Activated T-helper 17 cell treated with anti-CD3 and anti-CD28 coated beads, Interleukin-2, amount 50 U/mL, for 72 hours (primary cell): ENCODE data around the gene OR1M1. TPM values are rescaled to one million over a fixed set of nuclear protein-coding genes. Genes with fewer than 3 reads are reported as not detected.
"Not testable (repeated sequence)": the region's sequence is repeated elsewhere in the genome, so short reads cannot be mapped to it uniquely, and the experiment has no call there.

ENCODE experiments used
- ATAC-seq: fragments of 150-1000 bp; cut with Tn5 transposase; replicated peaks from 2 replicates; pipeline ENCODE4 v1.10.0; 2021; ENCODE audit warnings: mild to moderate bottlenecking, moderate library complexity
- H3K27ac Mint-ChIP-seq: one replicate; pipeline ENCODE4 v1.8.0; 2022; ENCODE audit warnings: mixed read lengths
- H3K27me3 Mint-ChIP-seq: one replicate; pipeline ENCODE4 v1.8.0; 2022; ENCODE audit warnings: mixed read lengths
- H3K36me3 Mint-ChIP-seq: one replicate; pipeline ENCODE4 v1.8.0; 2022; ENCODE audit warnings: low read depth, mild to moderate bottlenecking, mixed read lengths
- H3K4me1 Mint-ChIP-seq: one replicate; pipeline ENCODE4 v1.8.0; 2022; ENCODE audit warnings: mixed read lengths
- H3K4me3 Mint-ChIP-seq: one replicate; pipeline ENCODE4 v1.8.0; 2022; ENCODE audit warnings: mild to moderate bottlenecking, mixed read lengths
- H3K9me3 Mint-ChIP-seq: one replicate; pipeline ENCODE4 v1.8.0; 2022; ENCODE audit warnings: mixed read lengths
- total RNA-seq, 2 donors: library from RNA; stranded (reverse); gene quantifications; one replicate each; pipeline ENCODE4 v1.2.3, GENCODE V29; 2022

The OR1M1 gene
- total RNA-seq, 2 donors from 2014 or later: not detected

DNA sequence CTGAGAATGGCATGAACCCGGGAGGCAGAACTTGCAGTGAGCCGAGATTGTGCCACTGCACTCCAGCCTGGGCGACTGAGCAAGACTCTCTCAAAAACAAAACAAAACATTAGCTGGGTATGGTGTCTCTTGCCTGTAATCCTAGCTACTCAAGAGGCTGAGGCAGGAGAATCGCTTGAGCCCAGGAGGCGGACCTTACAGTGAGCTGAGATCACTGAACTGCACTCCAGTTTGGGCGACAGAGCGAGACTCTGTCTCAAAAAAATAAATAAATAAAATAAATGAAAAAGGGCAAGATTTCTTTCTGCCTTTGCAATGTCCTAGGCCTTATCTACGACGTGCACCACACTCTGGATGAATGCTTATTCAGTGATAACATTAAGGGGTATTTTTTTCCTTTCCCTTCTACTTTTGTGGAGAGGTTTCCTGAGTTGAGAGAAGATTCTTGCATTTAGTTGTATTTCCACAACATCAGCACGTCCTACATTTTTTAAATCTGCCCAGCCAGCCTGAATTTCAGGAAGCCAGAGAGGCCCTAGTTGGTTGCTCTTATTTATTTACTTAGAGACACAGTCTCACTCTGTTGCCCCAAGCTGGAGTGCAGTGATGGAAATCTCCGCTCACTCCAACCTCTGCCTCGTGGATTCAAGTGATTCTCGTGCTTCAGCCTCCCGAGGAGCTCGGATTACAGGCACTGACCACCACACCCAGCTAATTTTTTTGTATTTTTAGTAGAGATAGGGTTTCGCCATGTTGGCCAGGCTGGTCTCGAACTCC lies 26.1 kb upstream of the OR1M1 start:
- Mint-ChIP-seq H3K4me3 (no peak overlapping the region), H3K4me1 (no peaks in the 10 kb centered on the region), H3K36me3 (no peaks in the 10 kb centered on the region), H3K27me3 (peaks cover 3% of the 10 kb centered on the region), H3K9me3 (no peaks in the 10 kb centered on the region), H3K27ac (no peak overlapping the region)
- ATAC-seq: no peak

DNA sequence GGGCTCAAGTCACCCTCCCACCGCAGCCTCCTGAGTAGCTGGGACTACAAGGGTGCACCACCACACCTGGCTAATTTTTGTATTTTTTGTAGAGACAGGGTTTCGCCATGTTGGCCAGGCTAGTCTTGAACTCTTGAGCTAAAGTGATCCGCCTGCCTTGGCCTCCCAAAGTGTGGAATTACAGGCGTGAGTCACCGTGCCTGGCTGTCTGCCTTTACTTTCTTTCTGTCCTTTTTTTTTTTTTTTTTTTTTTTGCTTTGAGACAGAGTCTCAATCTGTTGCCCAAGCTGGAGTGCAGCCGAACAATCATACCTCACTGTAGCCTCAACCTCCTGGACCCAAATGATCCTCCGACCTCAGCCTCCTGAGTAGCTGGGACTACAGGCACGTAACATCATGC lies 25.0 kb upstream of the OR1M1 start:
- Mint-ChIP-seq H3K27me3 (peaks cover 3% of the 10 kb centered on the region), H3K4me3 (no peak overlapping the region), H3K27ac (no peak overlapping the region), H3K9me3 (no peaks in the 10 kb centered on the region), H3K4me1 (no peaks in the 10 kb centered on the region), H3K36me3 (no peaks in the 10 kb centered on the region)
- no peak for ATAC-seq

DNA sequence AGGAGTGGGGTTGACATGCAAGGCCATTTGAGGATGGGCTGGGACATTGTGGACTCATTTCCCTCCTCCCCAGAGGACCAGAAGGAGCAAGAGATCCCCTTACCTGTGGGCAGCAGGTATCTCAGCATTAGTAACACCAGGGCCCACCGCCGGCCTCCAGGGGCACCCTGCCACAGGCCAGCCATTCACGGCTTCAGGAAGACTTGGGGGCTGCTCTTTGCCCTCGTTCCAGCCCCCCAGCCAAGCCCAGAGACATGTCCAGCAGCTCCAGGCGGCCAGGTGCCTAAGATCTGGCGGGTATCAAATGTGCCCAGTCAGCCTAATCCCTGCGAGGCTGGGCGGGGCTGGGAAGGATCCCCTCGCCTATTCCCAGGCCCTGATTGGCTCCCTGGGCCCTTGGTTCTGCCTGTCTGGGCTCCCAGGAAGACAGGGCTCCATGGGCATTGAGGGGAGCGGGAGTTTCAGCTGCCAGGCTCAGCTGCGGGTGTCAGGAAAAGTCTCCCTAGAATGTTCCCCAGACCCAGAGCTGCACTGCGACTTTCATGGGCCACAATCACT lies 21.3 kb upstream of the OR1M1 start:
- no peaks in the 10 kb centered on the region for H3K27me3 Mint-ChIP-seq
- H3K36me3 Mint-ChIP-seq: no peaks in the 10 kb centered on the region
- no peak for ATAC-seq
- no peak overlapping the region for H3K27ac Mint-ChIP-seq
- no peaks in the 10 kb centered on the region for H3K4me1 Mint-ChIP-seq
- no peak overlapping the region for H3K4me3 Mint-ChIP-seq
- H3K9me3 Mint-ChIP-seq: no peaks in the 10 kb centered on the region

DNA sequence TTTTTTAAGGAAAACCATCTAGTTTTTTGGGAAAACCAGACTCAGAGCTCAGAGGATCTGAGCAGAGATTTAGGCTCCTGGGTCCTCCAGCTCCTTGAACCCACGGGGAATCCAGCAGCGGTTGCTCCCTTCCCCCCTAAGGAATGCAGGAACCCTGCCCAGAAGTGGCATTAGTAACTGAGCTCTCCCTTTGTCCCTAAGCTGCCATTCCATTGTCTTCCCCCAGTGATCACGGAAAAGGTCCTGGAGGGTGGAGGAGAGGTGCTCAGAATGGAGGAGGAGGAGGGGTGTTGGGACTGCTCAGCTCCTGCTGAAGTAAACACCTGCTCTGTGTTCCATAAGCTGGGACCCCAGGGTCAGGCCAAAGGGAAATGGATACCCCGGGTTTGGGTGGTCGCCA lies 16.8 kb upstream of the OR1M1 start:
- Mint-ChIP-seq H3K9me3 (no peaks in the 10 kb centered on the region), H3K4me3 (no peak overlapping the region), H3K36me3 (no peaks in the 10 kb centered on the region), H3K27ac (no peak overlapping the region), H3K4me1 (no peaks in the 10 kb centered on the region), H3K27me3 (no peaks in the 10 kb centered on the region)
- no peak for ATAC-seq

DNA sequence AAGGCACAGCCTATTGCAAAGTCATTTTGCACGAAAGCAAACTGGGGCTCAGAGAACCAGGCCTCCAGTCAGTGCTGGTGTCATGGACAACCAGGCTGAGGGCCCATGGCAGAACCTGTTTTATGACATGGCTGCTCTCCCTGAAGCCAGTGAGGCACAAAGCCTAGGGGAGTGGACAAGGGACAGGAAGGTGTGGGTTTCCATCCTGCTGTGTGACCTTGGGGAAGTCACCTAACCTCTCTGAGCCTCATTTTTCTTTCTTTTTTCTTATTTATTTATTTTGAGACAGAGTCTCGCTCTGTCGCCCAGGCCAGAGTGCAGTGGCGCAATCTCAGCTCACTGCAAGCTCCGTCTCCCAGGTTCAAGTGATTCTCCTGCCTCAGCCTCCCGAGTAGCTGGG lies 15.1 kb upstream of the OR1M1 start:
- not testable (repeated sequence) for H3K27ac Mint-ChIP-seq, H3K4me3 Mint-ChIP-seq, H3K27me3 Mint-ChIP-seq, H3K36me3 Mint-ChIP-seq, H3K4me1 Mint-ChIP-seq, H3K9me3 Mint-ChIP-seq, ATAC-seq

DNA sequence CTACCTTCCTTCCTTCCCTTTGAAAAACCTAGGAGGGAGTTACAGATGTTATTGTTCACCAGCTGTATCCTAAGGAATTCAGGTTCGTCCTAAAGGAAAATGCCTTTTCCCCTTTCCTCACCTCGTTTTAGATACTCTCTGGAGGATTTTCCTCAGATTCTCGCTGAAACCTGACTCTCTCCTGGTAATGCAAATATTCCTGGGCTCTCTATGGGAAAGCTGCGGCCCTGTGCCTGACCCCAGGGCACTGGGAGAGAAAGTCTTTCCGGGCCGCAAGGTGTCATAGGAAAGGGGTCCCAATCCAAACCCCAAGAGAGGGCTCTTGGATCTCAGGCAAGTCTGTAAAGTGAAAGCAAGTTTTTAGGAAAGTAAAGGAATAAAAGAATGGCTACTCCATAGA lies 13.1 kb upstream of the OR1M1 start:
- no peaks in the 10 kb centered on the region for H3K36me3 Mint-ChIP-seq
- no peak overlapping the region for H3K27ac Mint-ChIP-seq
- ATAC-seq: no peak
- no peaks in the 10 kb centered on the region for H3K27me3 Mint-ChIP-seq
- no peaks in the 10 kb centered on the region for H3K9me3 Mint-ChIP-seq
- no peaks in the 10 kb centered on the region for H3K4me1 Mint-ChIP-seq
- H3K4me3 Mint-ChIP-seq: no peak overlapping the region

DNA sequence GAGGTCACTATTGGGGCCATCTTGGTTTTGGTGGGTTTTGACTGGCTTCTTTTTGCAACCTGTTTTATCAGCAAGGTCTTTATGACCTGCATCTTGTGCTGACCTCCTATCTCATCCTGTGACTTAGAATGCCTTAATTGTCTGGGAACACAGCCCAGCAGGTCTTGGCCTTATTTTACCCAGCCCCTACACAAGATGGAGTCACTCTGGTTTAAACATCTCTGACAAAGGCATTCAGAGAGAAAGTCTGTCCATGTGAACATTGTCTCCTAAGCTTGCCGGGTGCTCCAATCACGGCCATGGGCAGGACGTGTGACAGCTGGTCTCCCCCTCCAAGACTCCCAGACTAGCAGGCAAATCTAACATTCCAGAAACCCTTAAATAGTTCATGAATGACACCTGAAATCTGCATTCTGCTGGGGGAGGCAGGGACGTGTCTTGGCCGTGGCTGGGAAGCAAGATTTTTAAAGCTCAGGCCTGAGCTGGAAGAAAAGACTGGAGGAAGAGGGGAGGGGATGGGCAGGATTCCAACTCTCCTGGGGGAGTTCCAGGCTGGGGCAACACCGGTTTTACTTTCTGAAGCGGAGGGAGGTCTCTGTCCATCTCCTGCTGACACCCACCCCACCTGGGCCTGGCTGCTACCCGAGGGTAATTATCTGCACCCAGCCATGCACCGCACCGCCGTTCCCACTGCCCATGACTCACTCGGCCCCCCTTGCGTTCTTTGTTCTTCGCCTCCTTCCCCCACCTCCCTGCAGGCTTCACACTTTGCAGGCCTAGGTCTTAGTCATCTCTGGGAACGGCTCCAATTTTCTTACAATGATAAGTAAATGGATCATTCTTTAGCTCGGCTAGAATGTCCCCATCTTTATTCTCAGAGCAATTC lies 11.6 kb upstream of the OR1M1 start:
- H3K27ac Mint-ChIP-seq: no peak overlapping the region
- H3K4me3 Mint-ChIP-seq: no peak overlapping the region
- H3K4me1 Mint-ChIP-seq: no peaks in the 10 kb centered on the region
- no peaks in the 10 kb centered on the region for H3K36me3 Mint-ChIP-seq
- H3K9me3 Mint-ChIP-seq: no peaks in the 10 kb centered on the region
- no peaks in the 10 kb centered on the region for H3K27me3 Mint-ChIP-seq
- no peak for ATAC-seq

DNA sequence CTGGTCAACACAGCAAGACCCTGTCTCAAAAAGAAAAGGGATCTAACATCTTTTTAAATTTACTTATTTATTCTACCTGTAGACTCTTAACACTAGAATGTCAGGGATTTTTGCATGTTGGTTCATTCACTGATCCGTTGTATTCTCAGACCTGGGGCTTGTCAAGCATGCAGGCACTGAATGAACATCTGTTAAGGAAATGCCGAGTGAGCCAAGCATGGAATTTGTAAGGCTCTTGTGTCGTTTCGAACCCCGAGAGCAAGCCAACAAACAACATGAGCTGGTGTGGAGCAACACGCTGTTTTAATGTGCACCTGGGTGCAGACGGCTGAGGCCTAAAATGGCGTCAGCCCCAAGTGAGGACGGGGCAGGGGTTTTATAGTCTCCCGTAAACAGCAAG lies 10.0 kb upstream of the OR1M1 start:
- Mint-ChIP-seq H3K4me3 (no peak overlapping the region), H3K4me1 (no peaks in the 10 kb centered on the region), H3K27ac (no peak overlapping the region), H3K27me3 (no peaks in the 10 kb centered on the region), H3K36me3 (no peaks in the 10 kb centered on the region), H3K9me3 (no peaks in the 10 kb centered on the region)
- ATAC-seq: no peak

DNA sequence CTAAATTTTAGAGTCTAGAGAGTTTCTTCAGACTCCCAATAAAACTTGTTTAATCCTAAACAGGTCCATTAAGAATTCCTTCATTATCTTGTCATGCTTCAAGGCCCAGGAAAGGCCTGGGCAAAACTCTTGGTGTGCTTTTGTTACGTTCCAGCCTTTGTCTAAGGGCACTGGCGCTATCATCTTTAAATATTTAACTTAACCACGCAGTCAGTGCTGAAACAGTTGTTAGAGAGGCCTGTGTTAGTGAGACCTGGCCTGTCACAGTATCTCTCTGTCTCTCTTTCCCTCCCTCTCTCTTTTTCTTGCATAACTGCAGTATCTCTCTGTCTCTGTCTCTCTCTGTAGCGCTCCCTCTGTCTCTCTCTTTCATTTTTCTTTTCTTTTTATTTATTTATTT lies 8.2 kb upstream of the OR1M1 start:
- Mint-ChIP-seq H3K9me3 (no peaks in the 10 kb centered on the region), H3K27me3 (no peaks in the 10 kb centered on the region), H3K27ac (no peak overlapping the region), H3K36me3 (no peaks in the 10 kb centered on the region), H3K4me1 (no peaks in the 10 kb centered on the region), H3K4me3 (no peak overlapping the region)
- ATAC-seq: no peak

DNA sequence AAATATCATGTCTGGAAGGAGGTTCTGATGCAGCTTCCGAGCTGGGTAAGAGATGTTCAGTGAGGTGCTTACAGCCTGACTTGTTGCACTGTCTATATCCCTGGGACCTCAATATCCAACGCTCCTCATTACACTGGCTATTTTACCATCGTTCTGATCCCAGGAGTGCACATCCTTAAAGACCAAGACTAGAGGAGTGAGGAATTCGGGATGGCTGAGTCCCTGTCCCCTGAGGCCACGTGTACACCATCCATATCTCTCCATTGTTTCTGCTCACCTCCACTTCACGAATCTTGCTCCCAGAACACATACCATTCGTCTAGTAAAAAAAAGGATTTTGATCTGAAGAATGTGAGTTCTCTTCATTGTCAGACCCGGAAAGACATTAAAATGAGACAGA lies 20.5 kb downstream of the OR1M1 start, which contains the start of gene OR7G2:
Gene OR7G2 (minus strand): TSS at position 101 of the 400 bp plus-strand sequence. CDS start 4,232 bp downstream, outside the sequence.
- ATAC-seq: no peak
- no peaks in the 10 kb centered on the region for H3K4me1 Mint-ChIP-seq

DNA sequence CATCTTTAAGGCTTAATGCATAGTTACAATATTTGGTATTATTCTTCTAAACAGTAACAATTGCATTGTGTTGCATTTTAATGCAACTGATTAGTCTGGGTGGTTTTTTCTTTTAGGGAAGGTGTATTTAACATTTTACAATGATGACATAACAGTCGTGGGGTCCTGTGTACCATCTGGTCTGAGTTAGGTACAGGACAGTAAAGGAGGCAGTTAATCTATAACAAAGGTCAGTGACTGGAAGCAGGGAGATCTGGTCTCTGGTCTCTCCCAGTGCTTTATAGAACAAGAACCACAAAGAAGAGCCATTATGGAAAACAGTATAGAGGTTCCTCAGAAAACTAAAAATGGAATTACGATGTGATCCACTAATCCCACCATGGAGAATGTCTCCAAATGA lies 23.1 kb downstream of the OR1M1 start:
- Mint-ChIP-seq H3K27ac (no peak overlapping the region), H3K27me3 (peaks cover 18% of the 10 kb centered on the region), H3K4me3 (no peak overlapping the region), H3K9me3 (no peaks in the 10 kb centered on the region), H3K4me1 (no peaks in the 10 kb centered on the region), H3K36me3 (no peaks in the 10 kb centered on the region)
- no peak for ATAC-seq

More for the DNA sequence above, 20.5 kb downstream of the OR1M1 start, which contains the start of gene OR7G2:
- no peaks in the 10 kb centered on the region for H3K9me3 Mint-ChIP-seq
- H3K36me3 Mint-ChIP-seq: no peaks in the 10 kb centered on the region
- no peak within 1 kb of the TSS for H3K27ac Mint-ChIP-seq
- H3K27me3 Mint-ChIP-seq: peaks cover 19% of the 10 kb centered on the region
- no peak within 1 kb of the TSS for H3K4me3 Mint-ChIP-seq

DNA sequence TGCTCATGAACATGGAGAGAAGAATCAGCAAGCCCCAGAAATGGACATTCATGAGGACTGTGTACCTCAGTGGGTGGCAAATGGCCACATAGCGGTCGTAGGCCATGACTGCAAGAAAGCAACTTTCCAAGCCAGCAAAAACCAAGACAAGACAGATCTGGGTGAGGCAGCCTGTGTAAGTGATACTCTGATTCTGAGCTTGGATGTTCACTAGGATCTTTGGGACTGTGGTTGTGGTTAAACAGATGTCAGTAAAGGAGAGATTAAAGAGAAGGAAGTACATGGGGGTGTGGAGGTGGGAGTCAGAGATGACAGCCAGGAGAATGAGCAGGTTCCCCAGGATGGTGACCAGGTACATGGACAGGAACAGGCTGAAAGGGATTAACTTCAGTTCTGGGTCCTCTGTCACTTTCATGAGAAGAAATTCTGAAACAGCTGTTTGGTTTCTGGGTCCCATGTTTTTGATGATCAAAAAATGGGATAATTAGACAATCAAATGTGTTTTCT lies 28.5 kb downstream of the OR1M1 start, which contains the start of gene OR7G1:
Gene OR7G1 (minus strand): TSS at position 457 of the 507 bp plus-strand sequence. CDS start 0 bp downstream, at position 457.
- H3K4me3 Mint-ChIP-seq: no peak within 1 kb of the TSS
- no peak for ATAC-seq
- no peaks in the 10 kb centered on the region for H3K4me1 Mint-ChIP-seq
- H3K36me3 Mint-ChIP-seq: no peaks in the 10 kb centered on the region
- H3K9me3 Mint-ChIP-seq: no peaks in the 10 kb centered on the region
- H3K27me3 Mint-ChIP-seq: peaks cover 18% of the 10 kb centered on the region
- H3K27ac Mint-ChIP-seq: no peak within 1 kb of the TSS

DNA sequence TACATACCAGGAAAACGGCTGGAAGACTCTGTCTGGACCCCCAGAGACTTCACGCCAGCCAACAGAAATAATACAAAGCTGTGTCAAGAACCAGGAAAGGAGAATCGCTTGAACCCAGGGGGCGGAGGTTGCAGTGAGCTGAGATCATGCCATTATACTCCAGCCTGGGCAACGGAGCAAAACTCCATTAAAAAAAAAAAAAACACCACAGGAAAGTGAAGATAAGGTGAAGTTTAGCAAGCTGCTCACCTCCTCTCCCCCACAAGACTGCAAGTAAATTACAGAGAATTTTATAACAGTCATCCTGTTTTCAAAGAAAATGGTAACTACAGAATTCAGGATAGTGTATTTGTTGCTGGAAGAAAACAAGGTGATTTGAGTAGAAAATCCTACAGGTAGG lies 29.7 kb downstream of the OR1M1 start:
- ATAC-seq: no peak
- H3K4me1 Mint-ChIP-seq: no peaks in the 10 kb centered on the region
- H3K36me3 Mint-ChIP-seq: no peaks in the 10 kb centered on the region
- H3K27me3 Mint-ChIP-seq: peaks cover 18% of the 10 kb centered on the region
- no peak overlapping the region for H3K4me3 Mint-ChIP-seq
- no peak overlapping the region for H3K27ac Mint-ChIP-seq
- H3K9me3 Mint-ChIP-seq: no peaks in the 10 kb centered on the region

DNA sequence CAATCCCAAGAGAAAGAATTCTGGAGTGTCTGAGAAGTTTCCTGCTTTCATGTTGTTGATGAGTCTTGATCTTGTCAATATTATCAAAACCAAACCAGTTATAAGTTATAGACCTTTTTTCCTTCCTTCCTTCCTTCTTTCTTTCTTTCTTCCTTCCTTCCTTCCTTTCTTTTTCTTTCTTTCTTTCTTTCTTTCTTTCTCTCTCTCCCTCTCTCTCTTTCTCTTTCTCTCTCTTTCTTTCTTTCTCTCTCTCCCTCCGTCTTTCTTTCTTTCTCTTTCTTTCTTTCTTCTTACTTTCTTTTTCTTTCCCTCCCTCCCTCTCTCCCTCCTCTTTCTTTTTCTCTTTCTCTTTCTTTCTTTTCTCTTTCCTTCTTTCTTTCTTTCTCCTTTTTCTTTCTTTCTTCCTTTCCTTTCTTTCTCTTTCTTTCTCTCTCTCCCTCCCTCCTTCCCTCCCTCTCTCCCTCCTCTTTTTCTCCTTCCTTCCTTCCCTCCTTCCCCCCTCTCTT lies 40.1 kb downstream of the OR1M1 start, which contains the start of gene OR7G3:
Gene OR7G3 (minus strand): TSS at position 51 of the 506 bp plus-strand sequence. CDS start 0 bp downstream, at position 51.
- H3K4me3 Mint-ChIP-seq: no peak within 1 kb of the TSS
- no peaks in the 10 kb centered on the region for H3K36me3 Mint-ChIP-seq
- no peaks in the 10 kb centered on the region for H3K9me3 Mint-ChIP-seq
- H3K27ac Mint-ChIP-seq: no peak within 1 kb of the TSS
- ATAC-seq: no peak
- peaks cover 28% of the 10 kb centered on the region for H3K27me3 Mint-ChIP-seq
- no peaks in the 10 kb centered on the region for H3K4me1 Mint-ChIP-seq
